SIG-M5 treated with dmso at 0.1 percent for 504 hours (cell line): ENCODE data around the gene PRKAG2.
A peak's percentile ranks its signal among the peaks of the same experiment; 100 is the strongest.
"Not testable (repeated sequence)": the region's sequence is repeated elsewhere in the genome, so short reads cannot be mapped to it uniquely, and the experiment has no call there.

Experiments used
- DNase-seq: peaks from one replicate; lab custom pipeline; 2025; ENCODE audit not compliant: unreplicated experiment; lab: John Stamatoyannopoulos, UW

The PRKAG2 gene

GRCh38 chr7:151790830-151791620 is 85.9 kb downstream of the PRKAG2 start:
- no peak for DNase-seq

- no peak for DNase-seq
Measured at GRCh38 chr7:151790095-151790829, 86.7 kb downstream of the PRKAG2 start.

GRCh38 chr7:151789380-151789947 is 87.5 kb downstream of the PRKAG2 start:
- DNase-seq = no peak

GRCh38 chr7:151787348-151787747 is 89.6 kb downstream of the PRKAG2 start:
- DNase-seq = no peak

GRCh38 chr7:151786936-151787335 is 90.0 kb downstream of the PRKAG2 start:
- DNase-seq = no peak

GRCh38 chr7:151786241-151786640 is 90.7 kb downstream of the PRKAG2 start:
- DNase-seq = no peak

- DNase-seq = no peak
Measured at GRCh38 chr7:151785681-151785965, 91.3 kb downstream of the PRKAG2 start.

- no peak for DNase-seq
Measured at GRCh38 chr7:151784853-151785680, 91.8 kb downstream of the PRKAG2 start.

- DNase-seq = no peak
Measured at GRCh38 chr7:151783958-151784575, 92.8 kb downstream of the PRKAG2 start.

GRCh38 chr7:151782598-151783448 is 94.1 kb downstream of the PRKAG2 start:
- peak; percentile 60 for DNase-seq

- DNase-seq = not testable (repeated sequence)
Measured at GRCh38 chr7:151782256-151782597, 94.7 kb downstream of the PRKAG2 start.

GRCh38 chr7:151781161-151781845 is 95.6 kb downstream of the PRKAG2 start:
- DNase-seq = no peak

GRCh38 chr7:151780631-151781030 is 96.3 kb downstream of the PRKAG2 start:
- no peak for DNase-seq

GRCh38 chr7:151779678-151780077 is 97.2 kb downstream of the PRKAG2 start:
- no peak for DNase-seq

- no peak for DNase-seq
Measured at GRCh38 chr7:151779255-151779654, 97.7 kb downstream of the PRKAG2 start.

- no peak for DNase-seq
Measured at GRCh38 chr7:151777908-151778670, 98.8 kb downstream of the PRKAG2 start.

- DNase-seq = no peak
Measured at GRCh38 chr7:151777495-151777880, 99.4 kb downstream of the PRKAG2 start.

- DNase-seq = no peak
Measured at GRCh38 chr7:151776876-151777494, 99.9 kb downstream of the PRKAG2 start.
